Stimulated activated CD8-positive, alpha-beta memory T cell treated with anti-CD3 and anti-CD28 coated beads, Interleukin-7, amount 100 ng/mL, for 48 hours (primary cell): Measurements from ENCODE around the gene CNTD1.
"Not testable (repeated sequence)": the region's sequence is repeated elsewhere in the genome, so short reads cannot be mapped to it uniquely, and the experiment has no call there.

Source experiments
- DNase-seq, 2 donors: peaks; one replicate each; pipeline ENCODE4 v3.0.0-alpha.2; 2020; ENCODE audit warnings: low read depth in 1 of 2; ENCODE audit errors: extremely low read depth in 1 of 2

The CNTD1 gene

DNA sequence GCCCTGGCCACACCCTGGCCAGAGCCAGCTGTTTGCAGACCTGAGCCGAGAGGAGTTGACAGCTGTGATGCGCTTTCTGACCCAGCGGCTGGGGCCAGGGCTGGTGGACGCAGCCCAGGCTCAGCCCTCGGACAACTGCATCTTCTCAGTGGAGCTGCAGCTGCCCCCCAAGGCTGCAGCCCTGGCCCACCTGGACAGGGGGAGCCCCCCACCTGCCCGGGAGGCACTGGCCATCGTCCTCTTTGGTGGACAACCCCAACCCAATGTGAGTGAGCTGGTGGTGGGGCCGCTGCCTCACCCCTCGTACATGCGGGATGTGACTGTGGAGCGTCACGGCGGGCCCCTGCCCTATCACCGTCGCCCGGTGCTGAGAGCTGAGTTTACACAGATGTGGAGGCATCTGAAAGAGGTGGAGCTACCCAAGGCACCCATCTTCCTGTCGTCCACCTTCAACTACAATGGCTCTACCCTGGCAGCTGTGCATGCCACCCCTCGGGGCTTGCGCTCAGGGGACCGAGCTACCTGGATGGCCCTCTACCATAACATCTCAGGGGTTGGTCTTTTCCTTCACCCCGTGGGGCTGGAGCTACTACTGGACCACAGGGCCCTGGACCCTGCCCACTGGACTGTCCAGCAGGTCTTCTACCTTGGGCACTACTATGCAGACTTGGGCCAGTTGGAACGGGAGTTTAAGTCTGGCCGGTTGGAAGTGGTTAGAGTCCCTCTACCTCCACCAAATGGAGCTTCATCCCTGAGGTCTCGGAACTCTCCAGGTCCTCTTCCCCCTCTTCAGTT, 46.3 kb downstream of the CNTD1 start:
- no peak for DNase-seq

- no peak for DNase-seq
These were observed 46.9 kb downstream of the CNTD1 start for GRCh38 chr17:42845556-42845917.

DNA sequence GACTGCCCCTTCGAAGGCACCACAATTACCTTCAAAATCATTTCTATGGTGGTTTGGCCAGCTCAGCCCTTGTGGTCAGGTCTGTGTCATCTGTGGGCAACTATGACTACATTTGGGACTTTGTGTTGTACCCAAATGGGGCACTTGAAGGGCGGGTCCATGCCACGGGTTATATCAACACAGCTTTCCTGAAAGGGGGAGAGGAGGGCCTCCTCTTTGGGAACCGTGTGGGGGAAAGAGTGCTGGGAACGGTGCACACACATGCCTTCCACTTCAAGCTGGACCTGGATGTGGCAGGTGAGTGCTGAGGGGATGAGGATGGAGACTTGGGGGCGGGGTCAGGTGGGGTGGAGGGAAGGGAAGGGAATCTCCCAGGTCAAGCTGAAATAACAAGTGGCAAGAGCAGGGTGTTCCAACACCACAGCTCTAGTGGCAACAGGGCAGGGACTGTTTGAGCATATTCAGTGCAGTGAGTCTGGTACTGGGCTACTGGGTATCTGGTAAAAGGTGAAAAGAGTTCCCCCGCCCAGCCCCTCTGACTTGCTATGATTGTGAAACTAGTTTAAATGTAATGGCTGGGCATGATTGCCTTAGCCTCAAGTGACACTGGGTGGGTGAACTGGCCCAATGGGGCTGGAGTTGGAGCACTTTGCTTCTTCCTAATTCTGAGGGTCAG, 47.4 kb downstream of the CNTD1 start:
- DNase-seq: peak; percentile 38 to 59

DNA sequence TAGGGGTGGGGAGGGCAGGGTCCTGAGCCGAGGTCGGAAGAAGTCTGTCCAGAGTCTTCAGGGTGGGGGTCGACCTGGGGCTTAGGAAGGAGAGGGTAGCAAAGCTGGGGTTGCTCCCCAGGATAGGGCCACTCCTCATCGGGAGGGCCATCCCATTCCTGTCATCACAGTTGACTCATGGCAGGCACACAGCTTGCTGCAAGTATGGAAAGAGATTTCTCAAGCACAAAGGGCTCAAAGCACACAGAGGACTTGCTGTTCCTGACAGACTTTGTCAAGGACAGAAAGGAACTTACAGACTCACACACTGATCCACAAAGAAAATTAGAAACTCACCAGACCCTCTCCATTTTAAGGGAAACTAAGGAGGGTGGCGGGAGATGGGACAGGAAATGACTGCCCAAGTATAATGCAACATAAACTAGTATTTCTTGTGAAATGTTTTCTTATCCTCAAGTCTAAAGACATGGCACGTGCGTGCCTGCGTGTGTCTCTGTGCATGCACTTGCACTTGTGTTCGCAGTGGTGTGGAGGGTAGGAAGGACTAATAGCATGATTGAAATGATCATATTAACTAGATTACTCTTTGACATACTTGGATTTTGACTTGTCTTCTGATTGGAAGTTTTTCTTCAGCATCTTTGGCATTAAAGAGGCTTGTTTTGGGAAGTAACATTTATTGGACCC, 48.1 kb downstream of the CNTD1 start:
- no peak for DNase-seq

- DNase-seq: no peak
These were observed 49.4 kb downstream of the CNTD1 start for GRCh38 chr17:42848093-42848492.

GRCh38 chr17:42849031-42849430, 50.4 kb downstream of the CNTD1 start:
- DNase-seq: no peak

- no peak for DNase-seq
These were observed 51.0 kb downstream of the CNTD1 start for GRCh38 chr17:42849451-42850181.

GRCh38 chr17:42850954-42851353, 52.3 kb downstream of the CNTD1 start, which contains the start of gene AOC3:
Gene AOC3, plus strand, starts transcription at chr17:42851199. Its CDS starts 145 bp downstream, at chr17:42851344.
- no peak for DNase-seq

- DNase-seq: not testable (repeated sequence)
These were observed 52.9 kb downstream of the CNTD1 start for GRCh38 chr17:42851371-42852240.

- no peak for DNase-seq
These were observed 53.7 kb downstream of the CNTD1 start for GRCh38 chr17:42852351-42852750.

- DNase-seq: no peak
These were observed 54.3 kb downstream of the CNTD1 start for GRCh38 chr17:42853004-42853403.

DNA sequence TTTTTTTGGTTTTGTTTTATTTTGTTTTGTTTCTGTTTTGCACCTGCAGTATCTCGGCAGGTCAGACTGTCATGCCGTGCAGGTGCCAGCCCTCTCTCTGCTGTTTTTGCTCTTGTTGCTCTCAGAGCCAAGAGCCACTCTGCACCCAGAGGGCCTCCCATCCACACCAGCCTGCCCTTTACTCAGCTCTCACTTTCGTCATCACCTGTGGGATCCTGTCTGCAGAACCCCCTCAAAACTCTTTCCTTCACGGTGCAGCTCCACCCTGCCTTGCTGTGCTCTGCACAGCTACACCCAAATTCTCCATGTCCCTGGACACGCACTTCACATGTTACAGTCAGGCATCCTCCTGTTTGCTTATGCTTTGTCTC, 54.9 kb downstream of the CNTD1 start:
- DNase-seq: no peak

GRCh38 chr17:42853968-42854790, 55.5 kb downstream of the CNTD1 start:
- no peak for DNase-seq

- DNase-seq: no peak
These were observed 56.5 kb downstream of the CNTD1 start for GRCh38 chr17:42855048-42855596.

GRCh38 chr17:42856093-42856492, 57.4 kb downstream of the CNTD1 start:
- DNase-seq: not testable (repeated sequence)

GRCh38 chr17:42856516-42856915, 57.9 kb downstream of the CNTD1 start:
- not testable (repeated sequence) for DNase-seq

DNA sequence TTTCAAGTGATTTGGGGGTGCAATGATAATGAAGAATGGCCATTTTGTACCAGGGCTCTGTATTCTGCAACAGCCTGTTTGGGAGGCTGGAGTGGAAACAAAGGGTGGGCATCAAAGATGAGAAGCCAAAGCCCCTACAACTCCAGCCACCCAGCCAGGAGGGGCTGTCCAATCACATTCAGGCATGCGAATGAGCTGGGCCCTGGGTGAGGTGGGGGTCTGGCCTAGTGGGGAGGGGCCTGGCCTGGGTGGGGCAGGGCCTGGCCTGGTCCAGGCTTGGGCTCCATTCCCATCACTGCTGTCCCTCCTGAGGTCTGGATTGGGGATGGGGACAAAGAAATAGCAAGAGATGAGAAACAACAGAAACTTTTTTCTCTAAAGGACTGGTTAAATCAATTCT, 58.7 kb downstream of the CNTD1 start:
- no peak for DNase-seq
